Upper lobe of left lung (tissue), 4 donors: ENCODE measurements around the gene TBC1D24.

ENCODE experiments used
- CTCF ChIP-seq, 6 experiments: fragments of 450-650 bp in 4 of 6; fragments of 200-600 bp in 2 of 6; sonication (generic) in 2 of 6; IDR thresholded peaks; one replicate each; pipeline ENCODE4 v1.5.1; 2016 to 2019; ENCODE audit warnings: antibody characterized with exemption in 6 of 6
- EP300 ChIP-seq, 4 donors: sonication (generic); formaldehyde crosslinking; IDR thresholded peaks; one replicate each; pipeline ENCODE4 v1.5.1; 2017; ENCODE audit warnings: antibody characterized with exemption in 4 of 4, control low read depth in 2 of 4
- POLR2A ChIP-seq, 4 donors: fragments of 450-650 bp; IDR thresholded peaks; one replicate each; pipeline ENCODE4 v1.5.1; 2016 to 2017; ENCODE audit warnings: antibody characterized with exemption in 4 of 4, mild to moderate bottlenecking in 2 of 4
- POLR2AphosphoS5 ChIP-seq, 2 donors: sonication (generic); formaldehyde crosslinking; IDR thresholded peaks; one replicate each; pipeline ENCODE4 v1.5.1; 2017; ENCODE audit warnings: antibody characterized with exemption in 2 of 2

- TF ChIP-seq CTCF (IDR thresholded peaks at IDR 0.05) (no peak), POLR2A (IDR thresholded peaks at IDR 0.05) (peak in 1 of 4 donors; percentile 58), POLR2AphosphoS5 (IDR thresholded peaks at IDR 0.05) (peak in 1 of 2 donors; percentile 9), EP300 (IDR thresholded peaks at IDR 0.05) (no peak)
These were observed 40.4 kb downstream of the TBC1D24 start for GRCh38 chr16:2515180-2515851.
